GM12878 (cell line): ENCODE data around the gene AGBL4. TPM values are rescaled to one million over a fixed set of nuclear protein-coding genes. Genes with fewer than 3 reads are reported as not detected.

Source experiments
- ATAC-seq: fragments of 200-7000 bp; cut with Tn5 transposase; 3 replicates; pipeline ENCODE4 v1.9.1; 2020; ENCODE audit warnings: mild to moderate bottlenecking, moderate library complexity
- BruUV-seq: library from RNA; stranded (reverse); fragments of 400-500 nt; replicated peaks from 2 replicates; lab custom pipeline; 2021; lab: Mats Ljungman, UMichigan
- CTCF ChIA-PET: fragments of 300-600 bp; sonication (Branson Sonifier 250); formaldehyde crosslinking; extraction: SDS; loops from one replicate; lab custom pipeline; 2021; ENCODE audit warnings: inconsistent platforms; lab: Yijun Ruan, JAX
- POLR2A ChIA-PET: fragments of 350-600 bp; formaldehyde crosslinking; extraction: SDS; loops from one replicate; lab custom pipeline; 2021; ENCODE audit warnings: inconsistent platforms; lab: Charles Lee
- RAD21 ChIA-PET: fragments of 300-600 bp; sonication (Branson Sonifier 250); formaldehyde crosslinking; loops from one replicate; lab custom pipeline; 2023; ENCODE audit warnings: antibody characterized with exemption; ENCODE audit not compliant: unreplicated experiment; lab: Charles Lee
- SMC1A ChIA-PET: fragments of 300-600 bp; sonication (Branson Sonifier 250); formaldehyde crosslinking; loops from one replicate; lab custom pipeline; 2023; ENCODE audit not compliant: unreplicated experiment, uncharacterized antibody; lab: Charles Lee
- DNase-seq: peaks from one replicate; pipeline ENCODE4 v3.0.0-alpha.2; 2011; ENCODE audit warnings: low read depth, low spot score
- FAIRE-seq: peaks from 3 replicates; lab custom pipeline; 2011; peaks lifted over from hg19 to GRCh38; lab: Jason Lieb, UNC
- H2AFZ ChIP-seq: 2 replicates; pipeline ENCODE4 v1.6.0; 2011; ENCODE audit warnings: low read depth, low read length, control low read depth; ENCODE audit not compliant: control insufficient read depth
- H3K27ac ChIP-seq: 2 replicates; pipeline ENCODE4 v1.5.1; 2011; ENCODE audit warnings: control low read depth; ENCODE audit not compliant: control insufficient read depth, insufficient read depth
- H3K27me3 ChIP-seq, 2 experiments: replicated peaks in 1 of 2; 2 replicates each; pipeline versions ENCODE4 v1.6.0 to v1.6.1; 2011; ENCODE audit warnings: low read length in 1 of 2; ENCODE audit not compliant: control insufficient read depth in 2 of 2, insufficient read depth in 2 of 2
- H3K36me3 ChIP-seq, 2 experiments: 2 replicates each; pipeline ENCODE4 v1.5.1; 2011; ENCODE audit warnings: low read length in 1 of 2; ENCODE audit not compliant: control insufficient read depth in 2 of 2, insufficient read depth in 2 of 2
- H3K4me1 ChIP-seq: 2 replicates; pipeline ENCODE4 v1.6.1; 2011; ENCODE audit warnings: mild to moderate bottlenecking, low read length, moderate library complexity, mixed read lengths; ENCODE audit not compliant: control insufficient read depth, insufficient read depth
- H3K4me2 ChIP-seq: 2 replicates; pipeline ENCODE4 v1.6.0; 2011; ENCODE audit warnings: control low read depth; ENCODE audit not compliant: control insufficient read depth, insufficient read depth
- H3K4me3 ChIP-seq: fragments of 200-600 bp; sonication (generic); 2 replicates; pipeline ENCODE4 v1.5.1; 2016
- H3K79me2 ChIP-seq: 2 replicates; pipeline ENCODE4 v1.6.0; 2011; ENCODE audit warnings: low read length; ENCODE audit not compliant: control insufficient read depth, insufficient read depth
- H3K9ac ChIP-seq: 2 replicates; pipeline ENCODE4 v1.8.0; 2011; ENCODE audit warnings: low read length, control low read depth, mixed read lengths; ENCODE audit not compliant: control insufficient read depth, insufficient read depth
- H3K9me3 ChIP-seq: replicated peaks from 3 replicates; pipeline ENCODE4 v1.5.1; 2011; ENCODE audit warnings: mild to moderate bottlenecking, low read length; ENCODE audit not compliant: control insufficient read depth, insufficient read depth
- H4K20me1 ChIP-seq: 2 replicates; pipeline ENCODE4 v1.6.0; 2011; ENCODE audit not compliant: control insufficient read depth, insufficient read depth
- ASH2L ChIP-seq: fragments of 300-600, 200-600 bp; sonication (generic); IDR thresholded peaks from 2 replicates; pipeline ENCODE4 v1.6.1; 2017; ENCODE audit warnings: low read depth, mild to moderate bottlenecking, borderline replicate concordance
- EP300 ChIP-seq, 2 experiments: fragments of 150-350 bp in 1 of 2; IDR thresholded peaks; 2 replicates each; pipeline ENCODE4 v1.6.1; 2011 to 2012; ENCODE audit warnings: low read depth in 2 of 2, low read length in 2 of 2, borderline replicate concordance in 1 of 2, improper control_type of control experiment in 1 of 2, inconsistent platforms in 1 of 2; ENCODE audit not compliant: control insufficient read depth in 1 of 2
- KAT2A ChIP-seq: conservative IDR thresholded peaks from 2 replicates; pipeline ENCODE4 v1.6.1; 2011; ENCODE audit warnings: low read depth, low read length; ENCODE audit not compliant: control insufficient read depth
- MEF2B ChIP-seq: fragments of 450-650 bp; IDR thresholded peaks from 2 replicates; pipeline ENCODE4 v1.6.1; 2018; ENCODE audit warnings: mild to moderate bottlenecking, moderate library complexity; ENCODE audit not compliant: partially characterized antibody, poor library complexity, severe bottlenecking
- WGBS: methylation state at CpG from one replicate; pipeline ENCODE4 v1.1.6; 2016; ENCODE audit warnings: low lambda C conversion rate; ENCODE audit not compliant: insufficient replicate concordance, insufficient coverage; ENCODE audit errors: missing lambda C conversion rate; 5-methylcytosine and 5-hydroxymethylcytosine counted together
- in situ Hi-C: fragments of 300-500 bp; cut with MboI; formaldehyde crosslinking; loops from 9 replicates; pipeline ENCODE4 v1.14.3; 2018; ENCODE audit warnings: mixed read lengths
- intact Hi-C: fragments of 100-400 bp; cut with micrococcal nuclease; formaldehyde crosslinking; loops from one replicate; pipeline ENCODE4 v1.14.2; 2022; ENCODE audit not compliant: unreplicated experiment
- polyA plus RNA-seq, 11 experiments: library from polyadenylated mRNA; depleted of rRNA in 4 of 11; unstranded in 6 of 11; stranded (reverse) in 5 of 11; fragments of >200 nt; fragmentation: Nextera tagmentation in 4 of 11; fragmentation: Illumina TruSeq in 1 of 11; extraction: Ambion mirVana in 4 of 11; extraction: Trizol in 1 of 11; gene quantifications; 1 replicate in 1 of 11; 2 replicates in 10 of 11; pipeline versions ENCODE4 v1.2.1 to v1.2.3, GENCODE V29; 2011 to 2016; ENCODE audit warnings: inconsistent platforms in 2 of 11, missing spikeins in 2 of 11, low read depth in 1 of 11
- total RNA-seq, 4 experiments: library from RNA; depleted of rRNA in 3 of 4; stranded (reverse); fragments of >200 nt in 3 of 4; fragmentation: Illumina TruSeq in 1 of 4; extraction: Trizol in 1 of 4; gene quantifications; 2 replicates each; pipeline versions ENCODE4 v1.2.1 to v1.2.3, GENCODE V29; 2013 to 2021
- TF ChIP-seq, protein P1 (sequence below): fragments of 450-650 bp; IDR thresholded peaks from 2 replicates; pipeline ENCODE4 v1.6.1; 2016; ENCODE audit warnings: mild to moderate bottlenecking
- TF ChIP-seq, protein P2 (sequence below): IDR thresholded peaks from 2 replicates; pipeline ENCODE4 v1.6.1; 2011; ENCODE audit warnings: mild to moderate bottlenecking, low read depth, low read length, moderate library complexity; ENCODE audit not compliant: insufficient replicate concordance

AGBL4 gene
- total and polyA plus RNA-seq, 10 of the 15 experiments (the other 5 are each of a cell fraction or from before 2014, with no cell fraction given) = 0.31 TPM; not detected in 9

DNA sequence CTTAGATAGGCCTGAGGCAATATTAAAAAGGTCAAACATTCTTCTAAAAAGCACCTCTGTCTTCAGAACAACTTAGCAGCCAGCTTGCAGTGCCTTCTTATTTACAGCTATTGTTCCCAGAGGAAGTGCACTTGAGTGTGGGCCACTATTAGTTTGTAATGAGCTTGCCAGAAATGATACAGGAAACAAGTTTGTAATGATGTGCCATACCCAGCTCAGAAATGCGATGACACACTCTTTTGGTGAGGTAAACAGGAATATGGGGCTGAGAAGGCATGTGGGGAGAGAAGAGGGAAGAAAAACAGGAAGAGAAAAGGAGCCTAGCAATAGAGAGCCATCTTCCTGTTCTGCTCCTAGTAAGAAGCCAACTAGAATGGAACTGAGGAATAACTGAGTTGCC, 295.4 kb downstream of the AGBL4 start:
- no peak for FAIRE-seq
- no peak for DNase-seq
- intact Hi-C loops (no loop called here), in situ Hi-C loops (no loop called here)
- Histone ChIP-seq H3K79me2 (no peaks in the 10 kb centered on the region), H3K9me3 (no peaks in the 10 kb centered on the region), H3K4me2 (no peak overlapping the region), H3K36me3 (no peaks in the 10 kb centered on the region), H4K20me1 (no peaks in the 10 kb centered on the region), H3K27me3 (no peaks in the 10 kb centered on the region), H3K4me3 (no peak overlapping the region), H2AFZ (no peak overlapping the region), H3K27ac (no peak overlapping the region), H3K9ac (no peak overlapping the region), H3K4me1 (no peaks in the 10 kb centered on the region)
- no peak for ATAC-seq
- WGBS = 7% methylated on average over 1 of the region's 1 CpG
- TF ChIP-seq, protein P1, sequence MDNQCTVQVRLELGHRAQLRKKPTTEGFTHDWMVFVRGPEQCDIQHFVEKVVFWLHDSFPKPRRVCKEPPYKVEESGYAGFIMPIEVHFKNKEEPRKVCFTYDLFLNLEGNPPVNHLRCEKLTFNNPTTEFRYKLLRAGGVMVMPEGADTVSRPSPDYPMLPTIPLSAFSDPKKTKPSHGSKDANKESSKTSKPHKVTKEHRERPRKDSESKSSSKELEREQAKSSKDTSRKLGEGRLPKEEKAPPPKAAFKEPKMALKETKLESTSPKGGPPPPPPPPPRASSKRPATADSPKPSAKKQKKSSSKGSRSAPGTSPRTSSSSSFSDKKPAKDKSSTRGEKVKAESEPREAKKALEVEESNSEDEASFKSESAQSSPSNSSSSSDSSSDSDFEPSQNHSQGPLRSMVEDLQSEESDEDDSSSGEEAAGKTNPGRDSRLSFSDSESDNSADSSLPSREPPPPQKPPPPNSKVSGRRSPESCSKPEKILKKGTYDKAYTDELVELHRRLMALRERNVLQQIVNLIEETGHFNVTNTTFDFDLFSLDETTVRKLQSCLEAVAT = no peak
- TF ChIP-seq EP300 (IDR thresholded peaks at IDR 0.05; ENCODE audit: borderline replicate concordance in 1 of 2, control insufficient read depth in 1 of 2, low read depth in 2 of 2, low read length in 2 of 2) (no peak), ASH2L (no peak), KAT2A (no peak), MEF2B (no peak)
- TF ChIP-seq, protein P2, sequence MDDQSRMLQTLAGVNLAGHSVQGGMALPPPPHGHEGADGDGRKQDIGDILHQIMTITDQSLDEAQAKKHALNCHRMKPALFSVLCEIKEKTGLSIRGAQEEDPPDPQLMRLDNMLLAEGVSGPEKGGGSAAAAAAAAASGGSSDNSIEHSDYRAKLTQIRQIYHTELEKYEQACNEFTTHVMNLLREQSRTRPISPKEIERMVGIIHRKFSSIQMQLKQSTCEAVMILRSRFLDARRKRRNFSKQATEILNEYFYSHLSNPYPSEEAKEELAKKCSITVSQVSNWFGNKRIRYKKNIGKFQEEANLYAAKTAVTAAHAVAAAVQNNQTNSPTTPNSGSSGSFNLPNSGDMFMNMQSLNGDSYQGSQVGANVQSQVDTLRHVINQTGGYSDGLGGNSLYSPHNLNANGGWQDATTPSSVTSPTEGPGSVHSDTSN = no peak
- ChIA-PET RAD21 (no interaction called here), POLR2A (no interaction called here), CTCF (no interaction called here), SMC1A (no interaction called here)
- BruUV-seq = no TSS peak
